ENCODE measurements around the gene THSD7B.
"Not testable (repeated sequence)": the region's sequence is repeated elsewhere in the genome, so short reads cannot be mapped to it uniquely, and the experiment has no call there.

Gene THSD7B

GRCh38 chr2:137291836-137292570 lies 526.7 kb downstream of the THSD7B start:
- DNase-seq: no peak

- no peak for DNase-seq
Observed at GRCh38 chr2:137298377-137298776, 533.0 kb downstream of the THSD7B start.

GRCh38 chr2:137300987-137301386 lies 535.6 kb downstream of the THSD7B start:
- no peak for DNase-seq

- no peak for DNase-seq
Observed at GRCh38 chr2:137302957-137303356, 537.6 kb downstream of the THSD7B start.

- DNase-seq: no peak
Observed at GRCh38 chr2:137316075-137316474, 550.7 kb downstream of the THSD7B start.

GRCh38 chr2:137321566-137321965 lies 556.2 kb downstream of the THSD7B start:
- no peak for DNase-seq

- not testable (repeated sequence) for DNase-seq
Observed at GRCh38 chr2:137331562-137331961, 566.2 kb downstream of the THSD7B start.

- DNase-seq: no peak
Observed at GRCh38 chr2:137333386-137334165, 568.2 kb downstream of the THSD7B start.

- DNase-seq: no peak
Observed at GRCh38 chr2:137336067-137336466, 570.7 kb downstream of the THSD7B start.

- no peak for DNase-seq
Observed at GRCh38 chr2:137339051-137339450, 573.7 kb downstream of the THSD7B start.

GRCh38 chr2:137345994-137346393 lies 580.6 kb downstream of the THSD7B start:
- DNase-seq: no peak

- DNase-seq: no peak
Observed at GRCh38 chr2:137348301-137348700, 583.0 kb downstream of the THSD7B start.

- DNase-seq: no peak
Observed at GRCh38 chr2:137357634-137358033, 592.3 kb downstream of the THSD7B start.

GRCh38 chr2:137367361-137367760 lies 602.0 kb downstream of the THSD7B start:
- DNase-seq: no peak

GRCh38 chr2:137369106-137369505 lies 603.8 kb downstream of the THSD7B start:
- DNase-seq: no peak

GRCh38 chr2:137379186-137379585 lies 613.8 kb downstream of the THSD7B start:
- no peak for DNase-seq

- DNase-seq: no peak
Observed at GRCh38 chr2:137380610-137381009, 615.3 kb downstream of the THSD7B start.

- no peak for DNase-seq
Observed at GRCh38 chr2:137381731-137382130, 616.4 kb downstream of the THSD7B start.

- DNase-seq: peak; percentile 24
Observed at GRCh38 chr2:137383391-137383790, 618.0 kb downstream of the THSD7B start.

GRCh38 chr2:137387044-137387443 lies 621.7 kb downstream of the THSD7B start:
- DNase-seq: no peak

GRCh38 chr2:137405496-137405895 lies 640.2 kb downstream of the THSD7B start:
- no peak for DNase-seq

GRCh38 chr2:137411585-137411984 lies 646.2 kb downstream of the THSD7B start:
- no peak for DNase-seq

- no peak for DNase-seq
Observed at GRCh38 chr2:137420744-137421143, 655.4 kb downstream of the THSD7B start.

- no peak for DNase-seq
Observed at GRCh38 chr2:137435162-137435561, 669.8 kb downstream of the THSD7B start.

Measured in DMS53 (cell line).